Adipocyte (in vitro differentiated cells): ENCODE results near the gene ZNF317.
"Not testable (repeated sequence)": the region's sequence is repeated elsewhere in the genome, so short reads cannot be mapped to it uniquely, and the experiment has no call there.

Experiments
- DNase-seq: peaks from one replicate; pipeline ENCODE4 v3.0.0-alpha.2; 2015; ENCODE audit warnings: low read depth
- H3K27me3 ChIP-seq: replicated peaks from 2 replicates; pipeline ENCODE4 v1.7.0; 2013; ENCODE audit warnings: mild to moderate bottlenecking, low read length, moderate library complexity; ENCODE audit not compliant: control insufficient read depth, insufficient read depth
- H3K36me3 ChIP-seq: 2 replicates; pipeline ENCODE4 v1.7.0; 2013; ENCODE audit warnings: low read length, mild to moderate bottlenecking, moderate library complexity; ENCODE audit not compliant: control insufficient read depth, insufficient read depth, severe bottlenecking
- H3K4me1 ChIP-seq: 2 replicates; pipeline ENCODE4 v1.7.0; 2013; ENCODE audit warnings: mild to moderate bottlenecking, low read length, moderate library complexity; ENCODE audit not compliant: control insufficient read depth, insufficient read depth
- H3K4me3 ChIP-seq: 2 replicates; pipeline ENCODE4 v1.7.0; 2013; ENCODE audit warnings: mild to moderate bottlenecking, low read length, moderate library complexity
- H3K9ac ChIP-seq: 2 replicates; pipeline ENCODE4 v1.7.0; 2013; ENCODE audit warnings: mild to moderate bottlenecking, low read length, moderate library complexity
- H3K9me3 ChIP-seq: 2 replicates; pipeline ENCODE4 v1.7.0; 2013; ENCODE audit warnings: mild to moderate bottlenecking, low read length, moderate library complexity; ENCODE audit not compliant: control insufficient read depth

The ZNF317 gene

DNA sequence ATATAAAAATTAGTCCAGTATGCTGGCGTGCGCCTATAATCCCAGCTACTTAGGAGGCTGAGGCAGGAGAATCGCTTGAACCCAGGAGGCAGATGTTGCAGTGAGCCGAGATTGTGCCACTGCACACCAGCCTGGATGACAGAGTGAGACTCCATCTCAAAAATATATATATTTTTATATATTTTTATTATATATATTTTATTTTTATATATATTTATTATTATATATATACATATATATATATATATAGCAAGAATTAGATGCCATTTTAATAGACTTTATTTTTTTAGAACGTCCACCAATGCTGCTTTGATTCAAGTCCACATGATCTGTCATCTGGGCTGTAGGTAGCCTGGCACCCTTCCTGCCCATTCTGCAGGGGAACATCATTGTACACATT is 35.1 kb downstream of the ZNF317 start:
- Histone ChIP-seq H3K4me1 (peaks cover 17% of the 10 kb centered on the region), H3K9me3 (no peaks in the 10 kb centered on the region), H3K9ac (no peak overlapping the region), H3K27me3 (no peaks in the 10 kb centered on the region), H3K4me3 (no peak overlapping the region), H3K36me3 (no peaks in the 10 kb centered on the region)
- no peak for DNase-seq

GRCh38 chr19:9178901-9179300 is 38.7 kb downstream of the ZNF317 start, which contains the start of gene OR7D2:
OR7D2 (plus strand) TSS chr19:9178979; CDS start chr19:9185782, 6,803 bp downstream.
- Histone ChIP-seq H3K4me1 (no peaks in the 10 kb centered on the region), H3K4me3 (no peak within 1 kb of the TSS), H3K27me3 (no peaks in the 10 kb centered on the region), H3K9ac (no peak within 1 kb of the TSS), H3K9me3 (no peaks in the 10 kb centered on the region), H3K36me3 (no peaks in the 10 kb centered on the region)
- no peak for DNase-seq

- no peaks in the 10 kb centered on the region for H3K9me3 ChIP-seq
- H3K4me3 ChIP-seq = no peak overlapping the region
- DNase-seq = no peak
- H3K27me3 ChIP-seq = no peaks in the 10 kb centered on the region
- no peaks in the 10 kb centered on the region for H3K36me3 ChIP-seq
- no peak overlapping the region for H3K9ac ChIP-seq
- no peaks in the 10 kb centered on the region for H3K4me1 ChIP-seq
These were observed 42.8 kb downstream of the ZNF317 start for GRCh38 chr19:9183000-9183399.

- no peak for DNase-seq
- Histone ChIP-seq H3K9ac (no peak overlapping the region), H3K4me1 (no peaks in the 10 kb centered on the region), H3K4me3 (no peak overlapping the region), H3K9me3 (peaks cover 4% of the 10 kb centered on the region), H3K27me3 (no peaks in the 10 kb centered on the region), H3K36me3 (no peaks in the 10 kb centered on the region)
These were observed 47.0 kb downstream of the ZNF317 start for GRCh38 chr19:9187191-9187590.

- H3K36me3 ChIP-seq = no peaks in the 10 kb centered on the region
- no peak overlapping the region for H3K4me3 ChIP-seq
- DNase-seq = no peak
- no peaks in the 10 kb centered on the region for H3K27me3 ChIP-seq
- H3K4me1 ChIP-seq = no peaks in the 10 kb centered on the region
- no peak overlapping the region for H3K9ac ChIP-seq
- H3K9me3 ChIP-seq = peaks cover 7% of the 10 kb centered on the region
These were observed 49.3 kb downstream of the ZNF317 start for GRCh38 chr19:9189535-9189934.

- not testable (repeated sequence) for H3K9me3 ChIP-seq, H3K9ac ChIP-seq, H3K27me3 ChIP-seq, H3K4me3 ChIP-seq, H3K36me3 ChIP-seq, DNase-seq, H3K4me1 ChIP-seq
These were observed 57.8 kb downstream of the ZNF317 start for GRCh38 chr19:9198044-9198443.

DNA sequence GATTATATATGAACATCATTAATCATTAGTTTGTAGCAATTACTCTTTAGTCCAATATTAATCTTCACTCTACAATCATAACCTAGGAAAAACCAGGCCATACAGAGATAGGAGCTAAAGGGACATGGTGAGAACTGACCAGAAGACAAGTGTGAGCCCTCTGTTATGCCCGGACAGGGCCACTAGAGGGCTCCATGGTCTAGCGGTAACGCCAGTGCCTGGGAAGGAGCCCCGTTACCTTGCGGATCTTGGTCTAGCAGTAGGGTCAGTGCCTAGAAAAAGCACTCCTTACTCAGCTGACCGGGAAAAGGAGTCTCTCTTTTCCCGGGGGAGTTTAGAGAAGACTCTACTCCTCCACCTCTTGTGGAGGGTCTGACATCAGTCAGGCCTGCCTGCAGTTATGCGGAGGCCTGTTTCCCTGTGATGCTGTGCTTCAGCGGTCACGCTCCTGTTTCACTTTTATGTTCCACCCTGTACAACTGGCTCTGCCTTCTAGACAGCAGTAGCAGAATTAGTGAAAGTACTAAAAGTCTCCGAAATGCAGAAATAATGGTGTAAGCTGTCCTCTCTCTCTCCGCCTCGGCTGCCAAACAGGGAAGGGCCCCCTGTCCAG is 65.4 kb downstream of the ZNF317 start:
- peak; percentile 82 for DNase-seq
- H3K36me3 ChIP-seq = no peaks in the 10 kb centered on the region
- peaks cover 2% of the 10 kb centered on the region for H3K4me1 ChIP-seq
- peak overlapping the region; percentile 77 for H3K4me3 ChIP-seq
- H3K27me3 ChIP-seq = no peaks in the 10 kb centered on the region
- peak overlapping the region; percentile 60 for H3K9ac ChIP-seq
- H3K9me3 ChIP-seq = no peaks in the 10 kb centered on the region
